Endothelial cell of umbilical vein (primary cell): ENCODE data around the gene UPF1. TPM values are rescaled to one million over a fixed set of nuclear protein-coding genes. Genes with fewer than 3 reads are reported as not detected.

ENCODE experiments used
- BruUV-seq: library from RNA; stranded (reverse); fragments of 400-500 nt; replicated peaks from 2 replicates; lab custom pipeline; 2021; lab: Mats Ljungman, UMichigan
- CTCF ChIA-PET: fragments of 300-600, 350-600 bp; sonication (Branson Sonifier 250); formaldehyde crosslinking; loops from one replicate; lab custom pipeline; 2021; ENCODE audit warnings: antibody characterized with exemption, inconsistent platforms; lab: Charles Lee
- POLR2A ChIA-PET: fragments of 300-600, 350-600 bp; sonication (Branson Sonifier 250); formaldehyde crosslinking; loops from one replicate; lab custom pipeline; 2021; ENCODE audit warnings: antibody characterized with exemption, inconsistent platforms; lab: Charles Lee
- DNase-seq: peaks from one replicate; pipeline ENCODE4 v3.0.0-alpha.2; 2011; ENCODE audit warnings: low read depth, low spot score
- FAIRE-seq: peaks from 2 replicates; lab custom pipeline; 2011; peaks lifted over from hg19 to GRCh38; lab: Jason Lieb, UNC
- H2AFZ ChIP-seq: 2 replicates; pipeline ENCODE4 v1.6.0; 2012; ENCODE audit warnings: low read depth, low read length, control low read depth, inconsistent platforms
- H3K27ac ChIP-seq: 2 replicates; pipeline ENCODE4 v1.5.1; 2011; ENCODE audit warnings: low read depth, mild to moderate bottlenecking, control low read depth, low read length, moderate library complexity; ENCODE audit not compliant: insufficient read depth
- H3K27me3 ChIP-seq, 2 experiments: 2 replicates each; pipeline versions ENCODE4 v1.6.0 to v1.6.1; 2011; ENCODE audit warnings: low read length in 2 of 2, mixed read lengths in 1 of 2; ENCODE audit not compliant: control insufficient read depth in 2 of 2, insufficient read depth in 2 of 2
- H3K36me3 ChIP-seq, 2 experiments: 2 replicates in 1 of 2; 3 replicates in 1 of 2; pipeline ENCODE4 v1.5.1; 2011; ENCODE audit warnings: low read length in 2 of 2, mild to moderate bottlenecking in 1 of 2, moderate library complexity in 1 of 2; ENCODE audit not compliant: control insufficient read depth in 2 of 2, insufficient read depth in 2 of 2; ENCODE audit errors: extremely low read depth in 1 of 2
- H3K4me1 ChIP-seq: 3 replicates; pipeline ENCODE4 v1.5.1; 2011; ENCODE audit warnings: mild to moderate bottlenecking, low read length; ENCODE audit not compliant: control insufficient read depth, insufficient read depth; ENCODE audit errors: extremely low read depth
- H3K4me2 ChIP-seq: 2 replicates; pipeline ENCODE4 v1.6.1; 2011; ENCODE audit warnings: low read length, control low read depth, mixed read lengths; ENCODE audit not compliant: insufficient read depth
- H3K4me3 ChIP-seq, 3 experiments: fragments of 200-600 bp in 1 of 3; sonication (generic), shearing (Covaris generic) in 1 of 3; replicated peaks in 1 of 3; 2 replicates each; pipeline ENCODE4 v1.5.1; 2011 to 2016; ENCODE audit warnings: control low read depth in 3 of 3, low read length in 3 of 3, mild to moderate bottlenecking in 2 of 3, inconsistent platforms in 1 of 3, low read depth in 1 of 3, moderate library complexity in 1 of 3; ENCODE audit not compliant: insufficient read depth in 1 of 3
- H3K79me2 ChIP-seq: 2 replicates; pipeline ENCODE4 v1.6.0; 2012; ENCODE audit warnings: low read length, inconsistent platforms; ENCODE audit not compliant: control insufficient read depth, insufficient read depth
- H3K9ac ChIP-seq: replicated peaks from 2 replicates; pipeline ENCODE3; 2011; ENCODE audit warnings: low read length, control low read depth; ENCODE audit not compliant: insufficient read depth; ENCODE audit errors: extremely low read depth
- H3K9me1 ChIP-seq: replicated peaks from 3 replicates; pipeline ENCODE4 v1.6.0; 2011; ENCODE audit warnings: mild to moderate bottlenecking, low read length; ENCODE audit not compliant: control insufficient read depth, insufficient read depth; ENCODE audit errors: extremely low read depth
- H3K9me3 ChIP-seq: replicated peaks from 2 replicates; pipeline ENCODE4 v1.5.1; 2012; ENCODE audit warnings: low read length, inconsistent platforms; ENCODE audit not compliant: control insufficient read depth, insufficient read depth
- H4K20me1 ChIP-seq: replicated peaks from 2 replicates; pipeline ENCODE3; 2011; ENCODE audit warnings: mild to moderate bottlenecking, low read length; ENCODE audit not compliant: control insufficient read depth, insufficient read depth; ENCODE audit errors: extremely low read depth
- EZH2 ChIP-seq: IDR thresholded peaks from 2 replicates; pipeline ENCODE4 v1.6.1; 2012; ENCODE audit warnings: borderline replicate concordance, low read depth, mild to moderate bottlenecking, moderate library complexity, low read length, inconsistent platforms; ENCODE audit not compliant: severe bottlenecking
- FOS ChIP-seq: IDR thresholded peaks from 2 replicates; pipeline ENCODE4 v1.6.1; 2011; ENCODE audit warnings: mild to moderate bottlenecking, low read length, moderate library complexity, borderline replicate concordance; ENCODE audit not compliant: insufficient read depth
- GATA2 ChIP-seq: IDR thresholded peaks from 2 replicates; pipeline ENCODE4 v1.7.0; 2011; ENCODE audit warnings: low read depth, mild to moderate bottlenecking, moderate library complexity, mixed read lengths, low read length; ENCODE audit not compliant: insufficient read length, insufficient read depth
- JUN ChIP-seq: IDR thresholded peaks from 2 replicates; pipeline ENCODE4 v1.6.1; 2011; ENCODE audit warnings: borderline replicate concordance, low read depth; ENCODE audit not compliant: insufficient read length, insufficient read depth
- MAX ChIP-seq: IDR thresholded peaks from 2 replicates; pipeline ENCODE4 v1.6.1; 2011; ENCODE audit not compliant: insufficient read depth, insufficient read length
- MYC ChIP-seq: IDR thresholded peaks from one replicate; pipeline ENCODE4 v1.6.1; 2011; ENCODE audit warnings: mild to moderate bottlenecking, low read depth, low read length
- POLR2A ChIP-seq: IDR thresholded peaks from 2 replicates; pipeline ENCODE4 v1.6.1; 2012; ENCODE audit warnings: low read depth, mild to moderate bottlenecking, control low read depth, low read length
- POLR2AphosphoS5 ChIP-seq: IDR thresholded peaks from 2 replicates; pipeline ENCODE4 v1.6.1; 2012; ENCODE audit warnings: low read depth, mild to moderate bottlenecking, control low read depth, low read length, moderate library complexity; ENCODE audit not compliant: insufficient read depth
- dilution Hi-C: fragments of 300-500 bp; cut with MboI; formaldehyde crosslinking; loops from one replicate; pipeline ENCODE4 v1.15.0; 2019; ENCODE audit warnings: low sequenced_read_pairs; ENCODE audit not compliant: extremely low pct_ligation_motif_present
- intact Hi-C: fragments of 100-400 bp; cut with micrococcal nuclease; formaldehyde crosslinking; loops from one replicate; pipeline ENCODE4 v1.10.0; 2022
- polyA plus RNA-seq, 4 experiments: library from polyadenylated mRNA; depleted of rRNA in 3 of 4; stranded (reverse) in 3 of 4; unstranded in 1 of 4; fragments of >200 nt; gene quantifications; 2 replicates each; pipeline versions ENCODE4 v1.2.1 to v1.2.3, GENCODE V29; 2011 to 2012; ENCODE audit warnings: missing spikeins in 1 of 4
- total RNA-seq: library from RNA; stranded (reverse); gene quantifications from 2 replicates; pipeline ENCODE4 v1.2.3, GENCODE V29; 2021
- TF ChIP-seq, protein P1 (sequence below), 2 donors: IDR thresholded peaks; 1 replicate in 1 of 2; 2 replicates in 1 of 2; pipeline ENCODE4 v1.5.1; 2011; ENCODE audit warnings: low read length in 2 of 2, mild to moderate bottlenecking in 2 of 2, moderate library complexity in 2 of 2, control low read depth in 1 of 2, inconsistent platforms in 1 of 2, low read depth in 1 of 2; ENCODE audit not compliant: insufficient read depth in 1 of 2; ENCODE audit errors: extremely low read depth in 1 of 2

The UPF1 gene
- total and polyA plus RNA-seq, 2 donors (not counting 3 experiments of a cell fraction or from before 2014, with no cell fraction given) = 65.9 to 68.2 TPM

DNA sequence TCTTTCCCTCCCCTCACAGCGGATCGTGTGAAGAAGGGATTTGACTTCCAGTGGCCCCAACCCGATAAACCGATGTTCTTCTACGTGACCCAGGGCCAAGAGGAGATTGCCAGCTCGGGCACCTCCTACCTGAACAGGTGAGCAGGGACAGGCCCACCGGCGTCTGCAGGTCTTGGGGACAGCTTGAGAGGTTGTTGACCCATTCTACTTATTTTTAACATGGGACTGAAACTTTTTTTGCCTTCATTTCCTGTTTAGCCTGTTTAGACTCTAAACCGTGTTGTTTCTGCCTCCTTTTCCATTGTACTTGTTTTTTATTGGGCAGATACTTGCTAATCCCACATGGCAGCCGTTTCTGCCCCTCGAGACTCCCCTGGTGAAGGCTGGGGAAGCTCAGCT is 28.5 kb downstream of the UPF1 start:
- intact Hi-C loops (loop anchor here (10.0 kb wide), 1 partner anchor 54 kb away; the partner anchor contains the start of genes COPE and DDX49), dilution Hi-C loops (no loop called here)
- Histone ChIP-seq H3K27me3 (no peaks in the 10 kb centered on the region), H3K4me2 (no peak overlapping the region), H3K9ac (no peak overlapping the region), H3K9me1 (no peaks in the 10 kb centered on the region), H3K27ac (peak overlapping the region; percentile 16), H3K9me3 (no peaks in the 10 kb centered on the region), H2AFZ (no peak overlapping the region), H3K36me3 (peaks cover 25 to 71% of the 10 kb centered on the region in 2 experiments), H4K20me1 (no peaks in the 10 kb centered on the region), H3K79me2 (no peaks in the 10 kb centered on the region), H3K4me1 (peaks cover 11% of the 10 kb centered on the region), H3K4me3 (no peak overlapping the region)
- DNase-seq (no peak), FAIRE-seq (no peak)
- TF ChIP-seq JUN (no peak), FOS (no peak), POLR2AphosphoS5 (no peak), MAX (no peak), POLR2A (no peak), GATA2 (no peak), MYC (no peak), EZH2 (no peak)
- TF ChIP-seq, protein P1, sequence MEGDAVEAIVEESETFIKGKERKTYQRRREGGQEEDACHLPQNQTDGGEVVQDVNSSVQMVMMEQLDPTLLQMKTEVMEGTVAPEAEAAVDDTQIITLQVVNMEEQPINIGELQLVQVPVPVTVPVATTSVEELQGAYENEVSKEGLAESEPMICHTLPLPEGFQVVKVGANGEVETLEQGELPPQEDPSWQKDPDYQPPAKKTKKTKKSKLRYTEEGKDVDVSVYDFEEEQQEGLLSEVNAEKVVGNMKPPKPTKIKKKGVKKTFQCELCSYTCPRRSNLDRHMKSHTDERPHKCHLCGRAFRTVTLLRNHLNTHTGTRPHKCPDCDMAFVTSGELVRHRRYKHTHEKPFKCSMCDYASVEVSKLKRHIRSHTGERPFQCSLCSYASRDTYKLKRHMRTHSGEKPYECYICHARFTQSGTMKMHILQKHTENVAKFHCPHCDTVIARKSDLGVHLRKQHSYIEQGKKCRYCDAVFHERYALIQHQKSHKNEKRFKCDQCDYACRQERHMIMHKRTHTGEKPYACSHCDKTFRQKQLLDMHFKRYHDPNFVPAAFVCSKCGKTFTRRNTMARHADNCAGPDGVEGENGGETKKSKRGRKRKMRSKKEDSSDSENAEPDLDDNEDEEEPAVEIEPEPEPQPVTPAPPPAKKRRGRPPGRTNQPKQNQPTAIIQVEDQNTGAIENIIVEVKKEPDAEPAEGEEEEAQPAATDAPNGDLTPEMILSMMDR (IDR thresholded peaks at IDR 0.05; ENCODE audit: extremely low read depth in 1 of 2, insufficient read depth in 1 of 2, low read depth in 1 of 2, low read length in 2 of 2) = no peak
- BruUV-seq = no TSS peak
- CTCF ChIA-PET = interaction anchor here (1.5 to 2.4 kb wide), 2 partner anchors 12 to 126 kb away, joined by 4 to 24 read pairs; no protein-coding TSS in a partner anchor
- POLR2A ChIA-PET = no interaction called here
